Neutrophil (primary cell): ENCODE measurements around the gene USP25.
A peak's percentile ranks its signal among the peaks of the same experiment; 100 is the strongest.

Experiments used
- H3K27ac ChIP-seq: fragments of 200-600 bp; sonication (generic); 2 replicates; pipeline ENCODE4 v1.5.1; 2016; ENCODE audit warnings: mild to moderate bottlenecking, moderate library complexity
- H3K27me3 ChIP-seq: fragments of 200-600 bp; sonication (generic); 2 replicates; pipeline ENCODE4 v1.6.0; 2016; ENCODE audit warnings: mild to moderate bottlenecking
- H3K36me3 ChIP-seq: fragments of 200-600 bp; sonication (generic); 2 replicates; pipeline ENCODE4 v1.5.1; 2017
- H3K4me1 ChIP-seq, 2 experiments: fragments of 200-600 bp in 1 of 2; sonication (generic) in 1 of 2; 1 replicate in 1 of 2; 2 replicates in 1 of 2; pipeline versions ENCODE4 v1.5.1 to v1.6.1; 2013 to 2016; ENCODE audit warnings: low read depth in 1 of 2, low read length in 1 of 2, mild to moderate bottlenecking in 1 of 2, moderate library complexity in 1 of 2; ENCODE audit not compliant: control insufficient read depth in 1 of 2, insufficient read depth in 1 of 2
- H3K4me3 ChIP-seq, 2 experiments: fragments of 200-600 bp in 1 of 2; sonication (generic) in 1 of 2; 1 replicate in 1 of 2; 2 replicates in 1 of 2; pipeline ENCODE4 v1.5.1; 2013 to 2016; ENCODE audit warnings: low read depth in 1 of 2, low read length in 1 of 2, mild to moderate bottlenecking in 1 of 2, moderate library complexity in 1 of 2
- H3K9me3 ChIP-seq: fragments of 200-600 bp; sonication (generic); 2 replicates; pipeline ENCODE4 v1.5.1; 2016
- CTCF ChIP-seq: fragments of 200-600 bp; sonication (generic); IDR thresholded peaks from 2 replicates; pipeline ENCODE4 v1.5.1; 2016; ENCODE audit warnings: antibody characterized with exemption

The USP25 gene

GRCh38 chr21:15759469-15759868, 29.7 kb downstream of the USP25 start:
- Histone ChIP-seq H3K27me3 (no peaks in the 10 kb centered on the region), H3K4me3 (no peak overlapping the region), H3K9me3 (no peaks in the 10 kb centered on the region), H3K4me1 (peaks cover 0 to under 1% of the 10 kb centered on the region in 2 experiments), H3K27ac (no peak overlapping the region), H3K36me3 (no peaks in the 10 kb centered on the region)
- no peak for TF ChIP-seq CTCF

GRCh38 chr21:15761507-15762100, 31.8 kb downstream of the USP25 start:
- H3K36me3 ChIP-seq: peaks cover 6% of the 10 kb centered on the region
- no peak for TF ChIP-seq CTCF
- no peaks in the 10 kb centered on the region for H3K4me1 ChIP-seq
- no peaks in the 10 kb centered on the region for H3K27me3 ChIP-seq
- no peaks in the 10 kb centered on the region for H3K9me3 ChIP-seq
- H3K27ac ChIP-seq: no peak overlapping the region
- H3K4me3 ChIP-seq: no peak overlapping the region

GRCh38 chr21:15763359-15763758, 33.6 kb downstream of the USP25 start:
- H3K36me3 ChIP-seq: peaks cover 12% of the 10 kb centered on the region
- H3K27me3 ChIP-seq: no peaks in the 10 kb centered on the region
- no peaks in the 10 kb centered on the region for H3K9me3 ChIP-seq
- H3K4me3 ChIP-seq: no peak overlapping the region
- TF ChIP-seq CTCF: no peak
- no peak overlapping the region for H3K27ac ChIP-seq
- no peaks in the 10 kb centered on the region for H3K4me1 ChIP-seq

GRCh38 chr21:15764878-15765277, 35.1 kb downstream of the USP25 start:
- no peaks in the 10 kb centered on the region for H3K9me3 ChIP-seq
- TF ChIP-seq CTCF: no peak
- no peak overlapping the region for H3K4me3 ChIP-seq
- no peak overlapping the region for H3K27ac ChIP-seq
- no peaks in the 10 kb centered on the region for H3K4me1 ChIP-seq
- H3K27me3 ChIP-seq: no peaks in the 10 kb centered on the region
- peaks cover 12% of the 10 kb centered on the region for H3K36me3 ChIP-seq

- TF ChIP-seq CTCF: no peak
- H3K27me3 ChIP-seq: no peaks in the 10 kb centered on the region
- no peak overlapping the region for H3K4me3 ChIP-seq
- H3K4me1 ChIP-seq: no peaks in the 10 kb centered on the region
- no peaks in the 10 kb centered on the region for H3K9me3 ChIP-seq
- peak overlapping the region; percentile 2 for H3K27ac ChIP-seq
- peaks cover 12% of the 10 kb centered on the region for H3K36me3 ChIP-seq
Observed at GRCh38 chr21:15766952-15767603, 37.3 kb downstream of the USP25 start.
